HEK293 (cell line): Measurements from ENCODE around the gene URAD.

Experiments
- CTCF ChIA-PET: fragments of 350-600 bp; formaldehyde crosslinking; extraction: SDS; loops from one replicate; lab custom pipeline; 2021; ENCODE audit warnings: antibody characterized with exemption; lab: Yijun Ruan, JAX
- POLR2A ChIA-PET: fragments of 300-600 bp; formaldehyde crosslinking; extraction: SDS; loops from one replicate; lab custom pipeline; 2020; ENCODE audit warnings: antibody characterized with exemption, inconsistent platforms; lab: Yijun Ruan, JAX
- H3K27ac ChIP-seq: fragments of 200-500 bp; sonication (Bioruptor generic); 2 replicates; pipeline ENCODE4 v1.5.1; 2014; ENCODE audit warnings: low read depth, low read length, control low read depth, inconsistent platforms; ENCODE audit errors: extremely low read depth
- H3K36me3 ChIP-seq, 2 experiments: fragments of 200-500 bp in 1 of 2; sonication (Bioruptor generic) in 1 of 2; 1 replicate in 1 of 2; 2 replicates in 1 of 2; pipeline ENCODE4 v1.5.1; 2014 to 2017; ENCODE audit warnings: inconsistent platforms in 2 of 2, low read length in 2 of 2; ENCODE audit not compliant: control insufficient read depth in 2 of 2, insufficient read depth in 1 of 2
- H3K4me1 ChIP-seq: fragments of 200-500 bp; sonication (Bioruptor generic); 2 replicates; pipeline ENCODE4 v1.5.1; 2014; ENCODE audit warnings: mild to moderate bottlenecking, low read length, inconsistent platforms; ENCODE audit not compliant: control insufficient read depth, insufficient read depth
- H3K4me3 ChIP-seq: 2 replicates; pipeline ENCODE4 v1.5.1; 2011; ENCODE audit warnings: low read depth, mild to moderate bottlenecking, control low read depth, low read length, moderate library complexity
- H3K9me3 ChIP-seq: fragments of 200-500 bp; sonication (Bioruptor generic); 2 replicates; pipeline ENCODE4 v1.5.1; 2014; ENCODE audit warnings: low read depth, low read length, inconsistent platforms; ENCODE audit not compliant: control insufficient read depth, insufficient read depth
- CTCF ChIP-seq: fragments of 450-650 bp; formaldehyde crosslinking; IDR thresholded peaks from 2 replicates; pipeline ENCODE4 v1.5.1; 2016; ENCODE audit warnings: missing biosample characterization, missing genetic modification characterization
- KLF1 ChIP-seq: fragments of 450-650 bp; formaldehyde crosslinking; IDR thresholded peaks from 2 replicates; pipeline ENCODE4 v1.5.1; 2016; ENCODE audit warnings: missing biosample characterization, missing genetic modification characterization
- KLF9 ChIP-seq: fragments of 450-650 bp; formaldehyde crosslinking; IDR thresholded peaks from 2 replicates; pipeline ENCODE4 v1.5.1; 2016; ENCODE audit warnings: missing biosample characterization, missing genetic modification characterization, low read depth
- ZBTB1 ChIP-seq: fragments of 450-650 bp; formaldehyde crosslinking; IDR thresholded peaks from 2 replicates; pipeline ENCODE4 v1.5.1; 2016; ENCODE audit warnings: missing biosample characterization, missing genetic modification characterization
- ZEB2 ChIP-seq: fragments of 450-650 bp; formaldehyde crosslinking; IDR thresholded peaks from 2 replicates; pipeline ENCODE4 v1.5.1; 2016; ENCODE audit warnings: missing biosample characterization, missing genetic modification characterization
- ZFP37 ChIP-seq: fragments of 450-650 bp; formaldehyde crosslinking; IDR thresholded peaks from 2 replicates; pipeline ENCODE4 v1.5.1; 2016; ENCODE audit warnings: missing biosample characterization, missing genetic modification characterization
- ZNF157 ChIP-seq: fragments of 450-650 bp; formaldehyde crosslinking; IDR thresholded peaks from 2 replicates; pipeline ENCODE4 v1.5.1; 2016; ENCODE audit warnings: missing biosample characterization, missing genetic modification characterization
- ZNF174 ChIP-seq: fragments of 450-650 bp; formaldehyde crosslinking; IDR thresholded peaks from 2 replicates; pipeline ENCODE4 v1.5.0; 2017; ENCODE audit warnings: missing biosample characterization, mild to moderate bottlenecking, missing genetic modification characterization
- ZNF214 ChIP-seq: fragments of 450-650 bp; formaldehyde crosslinking; IDR thresholded peaks from 2 replicates; pipeline ENCODE4 v1.5.1; 2017; ENCODE audit warnings: missing biosample characterization, mild to moderate bottlenecking, missing genetic modification characterization, borderline replicate concordance
- ZNF341 ChIP-seq: fragments of 450-650 bp; formaldehyde crosslinking; IDR thresholded peaks from 2 replicates; pipeline ENCODE4; 2016; ENCODE audit warnings: low read depth, missing biosample characterization, missing genetic modification characterization
- ZNF366 ChIP-seq: fragments of 450-650 bp; formaldehyde crosslinking; conservative IDR thresholded peaks from 2 replicates; pipeline ENCODE4 v1.5.1; 2016; ENCODE audit warnings: missing biosample characterization, missing genetic modification characterization
- ZNF37A ChIP-seq: fragments of 450-650 bp; IDR thresholded peaks from 2 replicates; pipeline ENCODE4 v1.5.1; 2018; ENCODE audit warnings: missing biosample characterization, missing genetic modification characterization
- ZNF423 ChIP-seq: fragments of 450-650 bp; formaldehyde crosslinking; IDR thresholded peaks from 2 replicates; pipeline ENCODE4 v1.5.1; 2016; ENCODE audit warnings: missing biosample characterization, missing genetic modification characterization
- ZNF521 ChIP-seq: fragments of 450-650 bp; formaldehyde crosslinking; IDR thresholded peaks from 2 replicates; pipeline ENCODE4 v1.5.1; 2017; ENCODE audit warnings: missing biosample characterization, mild to moderate bottlenecking, missing genetic modification characterization
- ZNF610 ChIP-seq: fragments of 450-650 bp; formaldehyde crosslinking; IDR thresholded peaks from 2 replicates; pipeline ENCODE4 v1.5.1; 2016; ENCODE audit warnings: missing biosample characterization, missing genetic modification characterization, borderline replicate concordance
- ZNF645 ChIP-seq: fragments of 450-650 bp; formaldehyde crosslinking; IDR thresholded peaks from 2 replicates; pipeline ENCODE4; 2016; ENCODE audit warnings: missing biosample characterization, missing genetic modification characterization
- ZNF670 ChIP-seq: fragments of 450-650 bp; formaldehyde crosslinking; IDR thresholded peaks from 2 replicates; pipeline ENCODE4 v1.5.1; 2016; ENCODE audit warnings: missing biosample characterization, missing genetic modification characterization, low read depth
- ZNF776 ChIP-seq: fragments of 450-650 bp; formaldehyde crosslinking; IDR thresholded peaks from 2 replicates; pipeline ENCODE4 v1.5.0; 2017; ENCODE audit warnings: missing biosample characterization, missing genetic modification characterization, borderline replicate concordance
- TF ChIP-seq, protein P1 (sequence below): fragments of 450-650 bp; formaldehyde crosslinking; IDR thresholded peaks from 2 replicates; pipeline ENCODE4 v1.5.1; 2016; ENCODE audit warnings: missing biosample characterization, missing genetic modification characterization
- TF ChIP-seq, protein P2 (sequence below): fragments of 450-650 bp; formaldehyde crosslinking; IDR thresholded peaks from 2 replicates; pipeline ENCODE4 v1.5.1; 2016; ENCODE audit warnings: missing biosample characterization, missing genetic modification characterization

Gene URAD

DNA sequence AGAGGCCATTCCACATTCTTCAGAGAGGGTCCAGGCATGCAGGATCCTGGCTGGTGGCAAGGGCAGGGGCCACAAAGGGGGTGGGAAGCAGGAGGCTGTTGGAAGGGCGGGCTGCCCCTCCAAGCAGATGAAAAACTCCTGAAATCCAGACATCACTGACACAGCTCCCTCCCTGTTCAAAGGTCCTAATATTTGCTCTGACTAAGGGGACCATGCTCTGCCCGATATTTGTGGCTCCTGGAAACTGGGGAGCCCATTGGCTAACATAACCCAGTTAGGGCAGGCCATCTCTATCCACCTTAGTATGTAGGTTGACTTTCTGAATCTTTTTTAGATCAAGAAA is 16.0 kb downstream of the URAD start:
- no peak for TF ChIP-seq ZNF174 (tag by site-specific recombination)
- no peak for TF ChIP-seq ZNF670 (tag by site-specific recombination)
- no peak for TF ChIP-seq ZEB2 (tag by site-specific recombination)
- peak; percentile 44; the same call in 1 of the 2 replicates for TF ChIP-seq ZNF341 (tag by site-specific recombination)
- no peak for TF ChIP-seq ZNF521
- TF ChIP-seq, protein P1, sequence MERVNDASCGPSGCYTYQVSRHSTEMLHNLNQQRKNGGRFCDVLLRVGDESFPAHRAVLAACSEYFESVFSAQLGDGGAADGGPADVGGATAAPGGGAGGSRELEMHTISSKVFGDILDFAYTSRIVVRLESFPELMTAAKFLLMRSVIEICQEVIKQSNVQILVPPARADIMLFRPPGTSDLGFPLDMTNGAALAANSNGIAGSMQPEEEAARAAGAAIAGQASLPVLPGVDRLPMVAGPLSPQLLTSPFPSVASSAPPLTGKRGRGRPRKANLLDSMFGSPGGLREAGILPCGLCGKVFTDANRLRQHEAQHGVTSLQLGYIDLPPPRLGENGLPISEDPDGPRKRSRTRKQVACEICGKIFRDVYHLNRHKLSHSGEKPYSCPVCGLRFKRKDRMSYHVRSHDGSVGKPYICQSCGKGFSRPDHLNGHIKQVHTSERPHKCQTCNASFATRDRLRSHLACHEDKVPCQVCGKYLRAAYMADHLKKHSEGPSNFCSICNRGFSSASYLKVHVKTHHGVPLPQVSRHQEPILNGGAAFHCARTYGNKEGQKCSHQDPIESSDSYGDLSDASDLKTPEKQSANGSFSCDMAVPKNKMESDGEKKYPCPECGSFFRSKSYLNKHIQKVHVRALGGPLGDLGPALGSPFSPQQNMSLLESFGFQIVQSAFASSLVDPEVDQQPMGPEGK, result no peak
- TF ChIP-seq ZNF37A (tag by site-specific recombination), result no peak
- POLR2A ChIA-PET, result no interaction called here
- CTCF ChIA-PET, result interaction anchor here (1.0 kb wide), 1 partner anchor 146 kb away, joined by 3 read pairs; no protein-coding TSS in a partner anchor
- no peaks in the 10 kb centered on the region for H3K9me3 ChIP-seq
- no peak overlapping the region for H3K4me3 ChIP-seq
- no peaks in the 10 kb centered on the region for H3K4me1 ChIP-seq
- no peaks in the 10 kb centered on the region for H3K36me3 ChIP-seq
- H3K27ac ChIP-seq, result no peak overlapping the region

- POLR2A ChIA-PET, result no interaction called here
Measured at GRCh38 chr13:27971776-27972477, 16.6 kb downstream of the URAD start.

More at GRCh38 chr13:27971776-27972477, 16.6 kb downstream of the URAD start:
- CTCF ChIA-PET, result interaction anchor here (1.0 to 1.1 kb wide), 2 partner anchors 10 to 145 kb away, joined by 3 to 5 read pairs; no protein-coding TSS in a partner anchor
- H3K4me1 ChIP-seq, result no peaks in the 10 kb centered on the region
- H3K4me3 ChIP-seq, result no peak overlapping the region
- H3K27ac ChIP-seq, result no peak overlapping the region
- no peaks in the 10 kb centered on the region for H3K9me3 ChIP-seq
- no peaks in the 10 kb centered on the region for H3K36me3 ChIP-seq
- TF ChIP-seq ZNF423 (tag by site-specific recombination) (no peak), ZNF214 (tag by site-specific recombination) (no peak), KLF9 (tag by site-specific recombination) (no peak), ZFP37 (tag by site-specific recombination) (no peak), ZNF157 (tag by site-specific recombination) (no peak), CTCF (tag by site-specific recombination) (no peak), ZNF366 (tag by site-specific recombination) (no peak), KLF1 (no peak), ZBTB1 (no peak), ZNF645 (tag by site-specific recombination) (no peak), ZNF610 (tag by site-specific recombination) (no peak), ZNF776 (no peak)
- TF ChIP-seq, protein P2, sequence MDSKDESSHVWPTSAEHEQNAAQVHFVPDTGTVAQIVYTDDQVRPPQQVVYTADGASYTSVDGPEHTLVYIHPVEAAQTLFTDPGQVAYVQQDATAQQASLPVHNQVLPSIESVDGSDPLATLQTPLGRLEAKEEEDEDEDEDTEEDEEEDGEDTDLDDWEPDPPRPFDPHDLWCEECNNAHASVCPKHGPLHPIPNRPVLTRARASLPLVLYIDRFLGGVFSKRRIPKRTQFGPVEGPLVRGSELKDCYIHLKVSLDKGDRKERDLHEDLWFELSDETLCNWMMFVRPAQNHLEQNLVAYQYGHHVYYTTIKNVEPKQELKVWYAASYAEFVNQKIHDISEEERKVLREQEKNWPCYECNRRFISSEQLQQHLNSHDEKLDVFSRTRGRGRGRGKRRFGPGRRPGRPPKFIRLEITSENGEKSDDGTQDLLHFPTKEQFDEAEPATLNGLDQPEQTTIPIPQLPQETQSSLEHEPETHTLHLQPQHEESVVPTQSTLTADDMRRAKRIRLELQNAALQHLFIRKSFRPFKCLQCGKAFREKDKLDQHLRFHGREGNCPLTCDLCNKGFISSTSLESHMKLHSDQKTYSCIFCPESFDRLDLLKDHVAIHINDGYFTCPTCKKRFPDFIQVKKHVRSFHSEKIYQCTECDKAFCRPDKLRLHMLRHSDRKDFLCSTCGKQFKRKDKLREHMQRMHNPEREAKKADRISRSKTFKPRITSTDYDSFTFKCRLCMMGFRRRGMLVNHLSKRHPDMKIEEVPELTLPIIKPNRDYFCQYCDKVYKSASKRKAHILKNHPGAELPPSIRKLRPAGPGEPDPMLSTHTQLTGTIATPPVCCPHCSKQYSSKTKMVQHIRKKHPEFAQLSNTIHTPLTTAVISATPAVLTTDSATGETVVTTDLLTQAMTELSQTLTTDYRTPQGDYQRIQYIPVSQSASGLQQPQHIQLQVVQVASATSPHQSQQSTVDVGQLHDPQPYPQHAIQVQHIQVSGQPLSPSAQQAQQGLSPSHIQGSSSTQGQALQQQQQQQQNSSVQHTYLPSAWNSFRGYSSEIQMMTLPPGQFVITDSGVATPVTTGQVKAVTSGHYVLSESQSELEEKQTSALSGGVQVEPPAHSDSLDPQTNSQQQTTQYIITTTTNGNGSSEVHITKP (tag by site-specific recombination), result no peak
- TF ChIP-seq, protein P1, result no peak
- TF ChIP-seq, all 188 proteins: peak for 0
